K562 (cell line): ENCODE results near the gene ABHD16A. TPM values are rescaled to one million over a fixed set of nuclear protein-coding genes. Genes with fewer than 3 reads are reported as not detected.
A peak's percentile ranks its signal among the peaks of the same experiment; 100 is the strongest.

Experiments used
- CBFA2T3 ChIP-seq: fragments of 450-650 bp; IDR thresholded peaks from 2 replicates; pipeline ENCODE4 v1.6.1; 2017
- FOXJ2 ChIP-seq: fragments of 200-800 bp; sonication (Bioruptor generic); IDR thresholded peaks from 2 replicates; pipeline ENCODE4 v1.6.1; 2016; ENCODE audit warnings: missing genetic modification characterization, missing compliant biosample characterization
- HSF4 ChIP-seq: fragments of 250-450 bp; sonication (Bioruptor Pico); IDR thresholded peaks from 2 replicates; pipeline ENCODE4 v2.1.2; 2022; ENCODE audit warnings: mild to moderate bottlenecking, moderate library complexity, borderline replicate concordance
- KLF10 ChIP-seq: fragments of 250-450 bp; sonication (Bioruptor Pico); IDR thresholded peaks from 2 replicates; pipeline ENCODE4 v1.6.1; 2021; ENCODE audit warnings: matching md5 sums
- MAZ ChIP-seq, 2 experiments: fragments of 450-650 bp in 1 of 2; sonication (generic) in 1 of 2; formaldehyde crosslinking; IDR thresholded peaks in 1 of 2; conservative IDR thresholded peaks in 1 of 2; 2 replicates each; pipeline versions ENCODE4 v1.4.0 to v1.5.0; 2020; ENCODE audit warnings: mild to moderate bottlenecking in 1 of 2, missing genetic modification reagents in 1 of 2
- MTF1 ChIP-seq: fragments of 250-450 bp; sonication (Bioruptor Pico); IDR thresholded peaks from 2 replicates; pipeline ENCODE4 v1.9.0; 2021; ENCODE audit warnings: moderate library complexity, mild to moderate bottlenecking, inconsistent platforms, borderline replicate concordance
- NCOA6 ChIP-seq: fragments of 450-650 bp; IDR thresholded peaks from 2 replicates; pipeline ENCODE4 v1.6.1; 2017; ENCODE audit warnings: mild to moderate bottlenecking
- NR1H2 ChIP-seq: sonication (generic); formaldehyde crosslinking; IDR thresholded peaks from 2 replicates; pipeline ENCODE4 v1.4.0; 2020; ENCODE audit warnings: mild to moderate bottlenecking, missing genetic modification reagents
- NR2C2 ChIP-seq, 2 experiments: fragments of 200-800 bp in 1 of 2; sonication (Bioruptor generic) in 1 of 2; sonication (generic) in 1 of 2; formaldehyde crosslinking in 1 of 2; IDR thresholded peaks; 2 replicates each; pipeline versions ENCODE4 v1.6.1 to v1.8.0; 2016 to 2022; ENCODE audit warnings: mild to moderate bottlenecking in 1 of 2, missing compliant biosample characterization in 1 of 2, missing genetic modification characterization in 1 of 2, missing genetic modification reagents in 1 of 2
- NR3C1 ChIP-seq: sonication (generic); formaldehyde crosslinking; IDR thresholded peaks from 2 replicates; pipeline ENCODE4 v1.8.1; 2022; ENCODE audit warnings: missing genetic modification reagents
- PCBP1 ChIP-seq: fragments of 200-400 bp; formaldehyde crosslinking; IDR thresholded peaks from 2 replicates; pipeline ENCODE4 v1.6.1; 2018; ENCODE audit warnings: mild to moderate bottlenecking, low read depth, low read length; ENCODE audit not compliant: poor library complexity, severe bottlenecking
- PHF8 ChIP-seq: fragments of 200-600 bp; sonication (generic); IDR thresholded peaks from 2 replicates; pipeline ENCODE4 v1.6.1; 2012; ENCODE audit warnings: mixed run types, mild to moderate bottlenecking, inconsistent platforms, low read length, moderate library complexity, borderline replicate concordance
- PTBP1 ChIP-seq: fragments of 200-400 bp; formaldehyde crosslinking; IDR thresholded peaks from 2 replicates; pipeline ENCODE4 v1.6.1; 2017; ENCODE audit warnings: low read depth, low read length
- THRAP3 ChIP-seq: fragments of 450-650 bp; IDR thresholded peaks from 2 replicates; pipeline ENCODE4 v1.6.1; 2016; ENCODE audit warnings: mild to moderate bottlenecking, inconsistent platforms, borderline replicate concordance
- ZC3H11A ChIP-seq: IDR thresholded peaks from 2 replicates; pipeline ENCODE4 v1.6.1; 2012; ENCODE audit warnings: low read depth, low read length, improper control_type of control experiment
- ZNF134 ChIP-seq: fragments of 250-450 bp; sonication (Bioruptor Pico); conservative IDR thresholded peaks from 2 replicates; pipeline ENCODE4 v1.4.0; 2020
- ZNF212 ChIP-seq: fragments of 450-650 bp; formaldehyde crosslinking; IDR thresholded peaks from 2 replicates; pipeline ENCODE4 v1.4.0; 2020; ENCODE audit warnings: mild to moderate bottlenecking
- ZNF24 ChIP-seq: fragments of 450-650 bp; IDR thresholded peaks from 2 replicates; pipeline ENCODE4 v1.6.1; 2016
- ZNF280A ChIP-seq: fragments of 450-650 bp; IDR thresholded peaks from 2 replicates; pipeline ENCODE4 v1.6.1; 2018; ENCODE audit warnings: mild to moderate bottlenecking, low read depth; ENCODE audit not compliant: partially characterized antibody
- ZNF592 ChIP-seq: fragments of 450-650 bp; IDR thresholded peaks from 2 replicates; pipeline ENCODE4 v1.6.1; 2017; ENCODE audit warnings: antibody characterized with exemption, mild to moderate bottlenecking
- polyA plus RNA-seq, 8 experiments: library from polyadenylated mRNA; depleted of rRNA in 4 of 8; stranded (reverse) in 5 of 8; unstranded in 3 of 8; fragments of >200 nt; fragmentation: Nextera tagmentation in 2 of 8; fragmentation: Illumina TruSeq in 1 of 8; extraction: Ambion mirVana in 2 of 8; extraction: Trizol in 1 of 8; gene quantifications; 2 replicates each; pipeline versions ENCODE4 v1.2.1 to v1.2.3, GENCODE V29; 2011 to 2014; ENCODE audit warnings: inconsistent platforms in 1 of 8, missing spikeins in 1 of 8
- total RNA-seq, 7 experiments: library from RNA; depleted of rRNA in 6 of 7; stranded (reverse); fragments of >200 nt in 6 of 7; fragmentation: Illumina TruSeq in 2 of 7; extraction: Trizol in 2 of 7; gene quantifications; 2 replicates each; pipeline versions ENCODE4 v1.2.1 to v1.2.3, GENCODE V29; 2011 to 2021; ENCODE audit warnings: low replicate concordance in 1 of 7
- TF ChIP-seq, protein P1 (sequence below): fragments of 250-450 bp; sonication (Bioruptor Pico); IDR thresholded peaks from 2 replicates; pipeline ENCODE4 v1.8.0; 2022; ENCODE audit warnings: moderate library complexity, mild to moderate bottlenecking, inconsistent platforms

ABHD16A gene
- total and polyA plus RNA-seq, 9 of the 15 experiments (the other 6 are each of a cell fraction or from before 2014, with no cell fraction given): 25.8 to 120 (median 81.6) TPM

- no peak for TF ChIP-seq ZC3H11A
- TF ChIP-seq, protein P1, sequence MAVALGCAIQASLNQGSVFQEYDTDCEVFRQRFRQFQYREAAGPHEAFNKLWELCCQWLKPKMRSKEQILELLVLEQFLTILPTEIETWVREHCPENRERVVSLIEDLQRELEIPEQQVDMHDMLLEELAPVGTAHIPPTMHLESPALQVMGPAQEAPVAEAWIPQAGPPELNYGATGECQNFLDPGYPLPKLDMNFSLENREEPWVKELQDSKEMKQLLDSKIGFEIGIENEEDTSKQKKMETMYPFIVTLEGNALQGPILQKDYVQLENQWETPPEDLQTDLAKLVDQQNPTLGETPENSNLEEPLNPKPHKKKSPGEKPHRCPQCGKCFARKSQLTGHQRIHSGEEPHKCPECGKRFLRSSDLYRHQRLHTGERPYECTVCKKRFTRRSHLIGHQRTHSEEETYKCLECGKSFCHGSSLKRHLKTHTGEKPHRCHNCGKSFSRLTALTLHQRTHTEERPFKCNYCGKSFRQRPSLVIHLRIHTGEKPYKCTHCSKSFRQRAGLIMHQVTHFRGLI: no peak
- peak; percentile 80 for TF ChIP-seq ZNF592
- TF ChIP-seq PHF8: peak; percentile 55; the same call in 1 of the 2 replicates
- TF ChIP-seq NR3C1 (CRISPR knock-in tag): no peak
- no peak for TF ChIP-seq NR2C2 (CRISPR knock-in tag; IDR thresholded peaks at IDR 0.05)
- peak; percentile 84 for TF ChIP-seq NR2C2 (tag; IDR thresholded peaks at IDR 0.05)
- peak; percentile 96 for TF ChIP-seq CBFA2T3
- no peak for TF ChIP-seq MTF1 (CRISPR knock-in tag)
- TF ChIP-seq HSF4: no peak; the same call in none of the 2 replicates
- TF ChIP-seq MAZ (CRISPR knock-in tag; conservative IDR thresholded peaks at IDR 0.05 in 1 of 2, IDR thresholded peaks at IDR 0.05 in 1 of 2): peak; percentile 28 to 72; a peak in 2 of 4 replicates
- TF ChIP-seq PTBP1: peak; percentile 21; the same call in 1 of the 2 replicates
- no peak for TF ChIP-seq NR1H2
- TF ChIP-seq ZNF212 (CRISPR knock-in tag): no peak; the same call in 1 of the 2 replicates
- TF ChIP-seq THRAP3: peak; percentile 74; the same call in 1 of the 2 replicates
- TF ChIP-seq KLF10 (CRISPR knock-in tag): 0 out of 2 replicates have a peak, but pooled peaks have one; percentile 53
- TF ChIP-seq ZNF280A: no peak
- no peak for TF ChIP-seq NCOA6
- TF ChIP-seq ZNF134 (CRISPR knock-in tag): no peak
- TF ChIP-seq ZNF24: peak; percentile 56
- TF ChIP-seq FOXJ2: no peak
- TF ChIP-seq PCBP1: no peak
Measured at GRCh38 chr6:31690231-31691077, 12.7 kb downstream of the ABHD16A start (continued).
